K562 (cell line): ENCODE measurements around the gene TMEM120B. TPM values are rescaled to one million over a fixed set of nuclear protein-coding genes. Genes with fewer than 3 reads are reported as not detected.

ENCODE experiments used
- POLR2G ChIP-seq: fragments of 200-400 bp; formaldehyde crosslinking; IDR thresholded peaks from 2 replicates; pipeline ENCODE4 v1.6.1; 2017; ENCODE audit warnings: low read depth, mild to moderate bottlenecking, antibody characterized with exemption, low read length, moderate library complexity
- TAF7 ChIP-seq: fragments of 450-650 bp; IDR thresholded peaks from 2 replicates; pipeline ENCODE4 v1.6.1; 2016; ENCODE audit warnings: missing genetic modification characterization, missing compliant biosample characterization
- ZNF384 ChIP-seq: IDR thresholded peaks from 2 replicates; pipeline ENCODE4 v1.6.1; 2012; ENCODE audit warnings: low read depth, low read length, improper control_type of control experiment
- polyA plus RNA-seq, 8 experiments: library from polyadenylated mRNA; depleted of rRNA in 4 of 8; stranded (reverse) in 5 of 8; unstranded in 3 of 8; fragments of >200 nt; fragmentation: Nextera tagmentation in 2 of 8; fragmentation: Illumina TruSeq in 1 of 8; extraction: Ambion mirVana in 2 of 8; extraction: Trizol in 1 of 8; gene quantifications; 2 replicates each; pipeline versions ENCODE4 v1.2.1 to v1.2.3, GENCODE V29; 2011 to 2014; ENCODE audit warnings: inconsistent platforms in 1 of 8, missing spikeins in 1 of 8
- total RNA-seq, 7 experiments: library from RNA; depleted of rRNA in 6 of 7; stranded (reverse); fragments of >200 nt in 6 of 7; fragmentation: Illumina TruSeq in 2 of 7; extraction: Trizol in 2 of 7; gene quantifications; 2 replicates each; pipeline versions ENCODE4 v1.2.1 to v1.2.3, GENCODE V29; 2011 to 2021; ENCODE audit warnings: low replicate concordance in 1 of 7
- TF ChIP-seq, protein P1 (sequence below): fragments of 200-600 bp; sonication (generic); IDR thresholded peaks from one replicate; pipeline ENCODE4 v1.6.1; 2012; ENCODE audit warnings: mild to moderate bottlenecking, low read depth, low read length, inconsistent platforms
- TF ChIP-seq, protein P2 (sequence below): fragments of 450-650 bp; IDR thresholded peaks from 2 replicates; pipeline ENCODE4 v1.6.1; 2018; ENCODE audit not compliant: partially characterized antibody
- TF ChIP-seq, protein P3 (sequence below): fragments of 250-450 bp; sonication (Bioruptor Pico); IDR thresholded peaks from 2 replicates; pipeline ENCODE4 v1.4.0; 2020
- TF ChIP-seq, protein P4 (sequence below): sonication (generic); IDR thresholded peaks from 2 replicates; pipeline ENCODE4 v1.6.1; 2016
- TF ChIP-seq, protein P5 (sequence below): sonication (generic); formaldehyde crosslinking; IDR thresholded peaks from 2 replicates; pipeline ENCODE4 v1.9.0; 2022; ENCODE audit warnings: mild to moderate bottlenecking, missing genetic modification reagents

Gene TMEM120B
- total and polyA plus RNA-seq, 9 of the 15 experiments (the other 6 are each of a cell fraction or from before 2014, with no cell fraction given), result 1.7 to 18.6 (median 7.4) TPM

DNA sequence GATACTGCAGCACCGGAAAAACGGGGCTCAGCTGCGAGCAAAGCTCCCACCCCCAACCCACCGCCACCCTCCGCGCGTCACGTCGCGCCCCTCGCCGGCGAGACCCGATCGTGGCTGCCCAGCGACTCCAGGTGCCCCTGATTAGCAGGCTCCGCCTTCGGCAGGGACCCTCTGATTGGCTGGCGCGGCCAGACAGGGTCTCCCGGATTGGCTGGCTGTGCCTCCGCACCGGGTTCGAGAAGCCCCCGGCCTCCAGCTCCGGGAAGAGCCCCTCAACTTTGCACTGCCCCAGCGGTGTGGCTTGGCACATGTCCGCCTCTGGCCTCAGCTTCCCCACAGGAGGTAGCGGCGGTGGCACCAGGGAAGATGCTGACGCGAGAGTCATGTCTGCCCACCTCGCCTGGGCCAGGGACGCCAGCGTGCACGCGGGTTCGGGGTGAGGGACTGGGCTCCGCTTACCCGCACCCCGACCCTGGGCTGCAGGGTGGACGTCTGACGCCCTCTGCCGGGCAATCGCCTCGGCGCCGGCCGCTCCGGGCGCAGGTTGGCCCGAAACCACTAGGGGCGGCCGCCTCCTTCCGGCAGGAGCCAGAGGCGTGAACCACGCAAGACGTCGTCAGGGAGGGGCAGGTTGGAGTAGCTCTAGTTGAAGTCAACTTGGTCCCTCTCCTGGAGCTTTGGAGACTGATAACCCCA, 81.4 kb downstream of the TMEM120B start (continued):
- TF ChIP-seq, protein P1, sequence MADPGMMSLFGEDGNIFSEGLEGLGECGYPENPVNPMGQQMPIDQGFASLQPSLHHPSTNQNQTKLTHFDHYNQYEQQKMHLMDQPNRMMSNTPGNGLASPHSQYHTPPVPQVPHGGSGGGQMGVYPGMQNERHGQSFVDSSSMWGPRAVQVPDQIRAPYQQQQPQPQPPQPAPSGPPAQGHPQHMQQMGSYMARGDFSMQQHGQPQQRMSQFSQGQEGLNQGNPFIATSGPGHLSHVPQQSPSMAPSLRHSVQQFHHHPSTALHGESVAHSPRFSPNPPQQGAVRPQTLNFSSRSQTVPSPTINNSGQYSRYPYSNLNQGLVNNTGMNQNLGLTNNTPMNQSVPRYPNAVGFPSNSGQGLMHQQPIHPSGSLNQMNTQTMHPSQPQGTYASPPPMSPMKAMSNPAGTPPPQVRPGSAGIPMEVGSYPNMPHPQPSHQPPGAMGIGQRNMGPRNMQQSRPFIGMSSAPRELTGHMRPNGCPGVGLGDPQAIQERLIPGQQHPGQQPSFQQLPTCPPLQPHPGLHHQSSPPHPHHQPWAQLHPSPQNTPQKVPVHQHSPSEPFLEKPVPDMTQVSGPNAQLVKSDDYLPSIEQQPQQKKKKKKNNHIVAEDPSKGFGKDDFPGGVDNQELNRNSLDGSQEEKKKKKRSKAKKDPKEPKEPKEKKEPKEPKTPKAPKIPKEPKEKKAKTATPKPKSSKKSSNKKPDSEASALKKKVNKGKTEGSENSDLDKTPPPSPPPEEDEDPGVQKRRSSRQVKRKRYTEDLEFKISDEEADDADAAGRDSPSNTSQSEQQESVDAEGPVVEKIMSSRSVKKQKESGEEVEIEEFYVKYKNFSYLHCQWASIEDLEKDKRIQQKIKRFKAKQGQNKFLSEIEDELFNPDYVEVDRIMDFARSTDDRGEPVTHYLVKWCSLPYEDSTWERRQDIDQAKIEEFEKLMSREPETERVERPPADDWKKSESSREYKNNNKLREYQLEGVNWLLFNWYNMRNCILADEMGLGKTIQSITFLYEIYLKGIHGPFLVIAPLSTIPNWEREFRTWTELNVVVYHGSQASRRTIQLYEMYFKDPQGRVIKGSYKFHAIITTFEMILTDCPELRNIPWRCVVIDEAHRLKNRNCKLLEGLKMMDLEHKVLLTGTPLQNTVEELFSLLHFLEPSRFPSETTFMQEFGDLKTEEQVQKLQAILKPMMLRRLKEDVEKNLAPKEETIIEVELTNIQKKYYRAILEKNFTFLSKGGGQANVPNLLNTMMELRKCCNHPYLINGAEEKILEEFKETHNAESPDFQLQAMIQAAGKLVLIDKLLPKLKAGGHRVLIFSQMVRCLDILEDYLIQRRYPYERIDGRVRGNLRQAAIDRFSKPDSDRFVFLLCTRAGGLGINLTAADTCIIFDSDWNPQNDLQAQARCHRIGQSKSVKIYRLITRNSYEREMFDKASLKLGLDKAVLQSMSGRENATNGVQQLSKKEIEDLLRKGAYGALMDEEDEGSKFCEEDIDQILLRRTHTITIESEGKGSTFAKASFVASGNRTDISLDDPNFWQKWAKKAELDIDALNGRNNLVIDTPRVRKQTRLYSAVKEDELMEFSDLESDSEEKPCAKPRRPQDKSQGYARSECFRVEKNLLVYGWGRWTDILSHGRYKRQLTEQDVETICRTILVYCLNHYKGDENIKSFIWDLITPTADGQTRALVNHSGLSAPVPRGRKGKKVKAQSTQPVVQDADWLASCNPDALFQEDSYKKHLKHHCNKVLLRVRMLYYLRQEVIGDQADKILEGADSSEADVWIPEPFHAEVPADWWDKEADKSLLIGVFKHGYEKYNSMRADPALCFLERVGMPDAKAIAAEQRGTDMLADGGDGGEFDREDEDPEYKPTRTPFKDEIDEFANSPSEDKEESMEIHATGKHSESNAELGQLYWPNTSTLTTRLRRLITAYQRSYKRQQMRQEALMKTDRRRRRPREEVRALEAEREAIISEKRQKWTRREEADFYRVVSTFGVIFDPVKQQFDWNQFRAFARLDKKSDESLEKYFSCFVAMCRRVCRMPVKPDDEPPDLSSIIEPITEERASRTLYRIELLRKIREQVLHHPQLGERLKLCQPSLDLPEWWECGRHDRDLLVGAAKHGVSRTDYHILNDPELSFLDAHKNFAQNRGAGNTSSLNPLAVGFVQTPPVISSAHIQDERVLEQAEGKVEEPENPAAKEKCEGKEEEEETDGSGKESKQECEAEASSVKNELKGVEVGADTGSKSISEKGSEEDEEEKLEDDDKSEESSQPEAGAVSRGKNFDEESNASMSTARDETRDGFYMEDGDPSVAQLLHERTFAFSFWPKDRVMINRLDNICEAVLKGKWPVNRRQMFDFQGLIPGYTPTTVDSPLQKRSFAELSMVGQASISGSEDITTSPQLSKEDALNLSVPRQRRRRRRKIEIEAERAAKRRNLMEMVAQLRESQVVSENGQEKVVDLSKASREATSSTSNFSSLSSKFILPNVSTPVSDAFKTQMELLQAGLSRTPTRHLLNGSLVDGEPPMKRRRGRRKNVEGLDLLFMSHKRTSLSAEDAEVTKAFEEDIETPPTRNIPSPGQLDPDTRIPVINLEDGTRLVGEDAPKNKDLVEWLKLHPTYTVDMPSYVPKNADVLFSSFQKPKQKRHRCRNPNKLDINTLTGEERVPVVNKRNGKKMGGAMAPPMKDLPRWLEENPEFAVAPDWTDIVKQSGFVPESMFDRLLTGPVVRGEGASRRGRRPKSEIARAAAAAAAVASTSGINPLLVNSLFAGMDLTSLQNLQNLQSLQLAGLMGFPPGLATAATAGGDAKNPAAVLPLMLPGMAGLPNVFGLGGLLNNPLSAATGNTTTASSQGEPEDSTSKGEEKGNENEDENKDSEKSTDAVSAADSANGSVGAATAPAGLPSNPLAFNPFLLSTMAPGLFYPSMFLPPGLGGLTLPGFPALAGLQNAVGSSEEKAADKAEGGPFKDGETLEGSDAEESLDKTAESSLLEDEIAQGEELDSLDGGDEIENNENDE, result no peak
- TF ChIP-seq, protein P2, sequence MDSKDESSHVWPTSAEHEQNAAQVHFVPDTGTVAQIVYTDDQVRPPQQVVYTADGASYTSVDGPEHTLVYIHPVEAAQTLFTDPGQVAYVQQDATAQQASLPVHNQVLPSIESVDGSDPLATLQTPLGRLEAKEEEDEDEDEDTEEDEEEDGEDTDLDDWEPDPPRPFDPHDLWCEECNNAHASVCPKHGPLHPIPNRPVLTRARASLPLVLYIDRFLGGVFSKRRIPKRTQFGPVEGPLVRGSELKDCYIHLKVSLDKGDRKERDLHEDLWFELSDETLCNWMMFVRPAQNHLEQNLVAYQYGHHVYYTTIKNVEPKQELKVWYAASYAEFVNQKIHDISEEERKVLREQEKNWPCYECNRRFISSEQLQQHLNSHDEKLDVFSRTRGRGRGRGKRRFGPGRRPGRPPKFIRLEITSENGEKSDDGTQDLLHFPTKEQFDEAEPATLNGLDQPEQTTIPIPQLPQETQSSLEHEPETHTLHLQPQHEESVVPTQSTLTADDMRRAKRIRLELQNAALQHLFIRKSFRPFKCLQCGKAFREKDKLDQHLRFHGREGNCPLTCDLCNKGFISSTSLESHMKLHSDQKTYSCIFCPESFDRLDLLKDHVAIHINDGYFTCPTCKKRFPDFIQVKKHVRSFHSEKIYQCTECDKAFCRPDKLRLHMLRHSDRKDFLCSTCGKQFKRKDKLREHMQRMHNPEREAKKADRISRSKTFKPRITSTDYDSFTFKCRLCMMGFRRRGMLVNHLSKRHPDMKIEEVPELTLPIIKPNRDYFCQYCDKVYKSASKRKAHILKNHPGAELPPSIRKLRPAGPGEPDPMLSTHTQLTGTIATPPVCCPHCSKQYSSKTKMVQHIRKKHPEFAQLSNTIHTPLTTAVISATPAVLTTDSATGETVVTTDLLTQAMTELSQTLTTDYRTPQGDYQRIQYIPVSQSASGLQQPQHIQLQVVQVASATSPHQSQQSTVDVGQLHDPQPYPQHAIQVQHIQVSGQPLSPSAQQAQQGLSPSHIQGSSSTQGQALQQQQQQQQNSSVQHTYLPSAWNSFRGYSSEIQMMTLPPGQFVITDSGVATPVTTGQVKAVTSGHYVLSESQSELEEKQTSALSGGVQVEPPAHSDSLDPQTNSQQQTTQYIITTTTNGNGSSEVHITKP, result peak; percentile 31
- peak; percentile 46; the same call in 1 of the 2 replicates for TF ChIP-seq ZNF384
- TF ChIP-seq, protein P3, sequence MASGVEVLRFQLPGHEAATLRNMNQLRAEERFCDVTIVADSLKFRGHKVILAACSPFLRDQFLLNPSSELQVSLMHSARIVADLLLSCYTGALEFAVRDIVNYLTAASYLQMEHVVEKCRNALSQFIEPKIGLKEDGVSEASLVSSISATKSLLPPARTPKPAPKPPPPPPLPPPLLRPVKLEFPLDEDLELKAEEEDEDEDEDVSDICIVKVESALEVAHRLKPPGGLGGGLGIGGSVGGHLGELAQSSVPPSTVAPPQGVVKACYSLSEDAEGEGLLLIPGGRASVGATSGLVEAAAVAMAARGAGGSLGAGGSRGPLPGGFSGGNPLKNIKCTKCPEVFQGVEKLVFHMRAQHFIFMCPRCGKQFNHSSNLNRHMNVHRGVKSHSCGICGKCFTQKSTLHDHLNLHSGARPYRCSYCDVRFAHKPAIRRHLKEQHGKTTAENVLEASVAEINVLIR (CRISPR knock-in tag), result no peak
- TF ChIP-seq POLR2G, result peak; percentile 91
- TF ChIP-seq, protein P4, sequence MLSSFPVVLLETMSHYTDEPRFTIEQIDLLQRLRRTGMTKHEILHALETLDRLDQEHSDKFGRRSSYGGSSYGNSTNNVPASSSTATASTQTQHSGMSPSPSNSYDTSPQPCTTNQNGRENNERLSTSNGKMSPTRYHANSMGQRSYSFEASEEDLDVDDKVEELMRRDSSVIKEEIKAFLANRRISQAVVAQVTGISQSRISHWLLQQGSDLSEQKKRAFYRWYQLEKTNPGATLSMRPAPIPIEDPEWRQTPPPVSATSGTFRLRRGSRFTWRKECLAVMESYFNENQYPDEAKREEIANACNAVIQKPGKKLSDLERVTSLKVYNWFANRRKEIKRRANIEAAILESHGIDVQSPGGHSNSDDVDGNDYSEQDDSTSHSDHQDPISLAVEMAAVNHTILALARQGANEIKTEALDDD, result 0 out of 2 replicates have a peak, but pooled peaks have one; percentile 28
- no peak for TF ChIP-seq TAF7 (tag)
- TF ChIP-seq, protein P5, sequence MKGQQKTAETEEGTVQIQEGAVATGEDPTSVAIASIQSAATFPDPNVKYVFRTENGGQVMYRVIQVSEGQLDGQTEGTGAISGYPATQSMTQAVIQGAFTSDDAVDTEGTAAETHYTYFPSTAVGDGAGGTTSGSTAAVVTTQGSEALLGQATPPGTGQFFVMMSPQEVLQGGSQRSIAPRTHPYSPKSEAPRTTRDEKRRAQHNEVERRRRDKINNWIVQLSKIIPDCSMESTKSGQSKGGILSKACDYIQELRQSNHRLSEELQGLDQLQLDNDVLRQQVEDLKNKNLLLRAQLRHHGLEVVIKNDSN (CRISPR knock-in tag), result peak; percentile 37; the same call in 1 of the 2 replicates
